ENCODE results near the gene ZNF326. TPM values are rescaled to one million over a fixed set of nuclear protein-coding genes. Genes with fewer than 3 reads are reported as not detected.

The ZNF326 gene
- total RNA-seq, 2 experiments from 2014 or later, result 56.2 to 58.7 TPM

GRCh38 chr1:89957107-89957506 is 37.8 kb upstream of the ZNF326 start:
- peaks cover 42% of the 10 kb centered on the region for H3K4me1 Mint-ChIP-seq (ENCODE audit: low read depth)
- peak overlapping the region; percentile 45 for H3K27ac Mint-ChIP-seq
- DNase-seq (peak in 7 of 14 experiments; percentile 2 to 27 (median 11)), ATAC-seq (ENCODE audit: poor library complexity) (peak; percentile 87)
- no peaks in the 10 kb centered on the region for H3K27me3 Mint-ChIP-seq
- H3K4me1 ChIP-seq (ENCODE audit: insufficient read depth, low read length), result peaks cover 11% of the 10 kb centered on the region
- intact Hi-C loops (cut with DNase I, micrococcal nuclease), result loop anchor here in 1 of 2 experiments (5.0 kb wide), 1 partner anchor 50 kb away; no protein-coding TSS in a partner anchor
- no peaks in the 10 kb centered on the region for H3K9me3 Mint-ChIP-seq
- H3K36me3 ChIP-seq (ENCODE audit: insufficient read depth, low read length), result no peaks in the 10 kb centered on the region
- ChIA-PET POLR2A (interaction anchor here (1.0 to 2.2 kb wide), 2 partner anchors 114 to 135 kb away, joined by 3 to 6 read pairs; no protein-coding TSS in a partner anchor), CTCF (interaction anchor here (1.0 to 1.6 kb wide), 2 partner anchors 114 to 152 kb away, joined by 3 read pairs; no protein-coding TSS in a partner anchor)
- TF ChIP-seq CTCF (IDR thresholded peaks at IDR 0.05), result no peak
- H3K4me3 ChIP-seq (ENCODE audit: low read length), result no peak overlapping the region
- peak overlapping the region; percentile 73 for H3K4me3 Mint-ChIP-seq
- no peaks in the 10 kb centered on the region for H3K36me3 Mint-ChIP-seq (ENCODE audit: low read depth)
- no peaks in the 10 kb centered on the region for H3K27me3 ChIP-seq (ENCODE audit: control insufficient read depth in 1 of 2, insufficient read depth in 2 of 2, low read length in 2 of 2)
- no peaks in the 10 kb centered on the region for H3K9me3 ChIP-seq (ENCODE audit: control insufficient read depth in 1 of 2, insufficient read depth in 1 of 2, low read length in 2 of 2)
- no peak overlapping the region for H3K27ac ChIP-seq (ENCODE audit: low read depth in 1 of 2, low read length in 2 of 2)

- ChIA-PET CTCF (no interaction called here), POLR2A (interaction anchor here (2.2 kb wide), 1 partner anchor 137 kb away, joined by 6 read pairs; no protein-coding TSS in a partner anchor)
- Mint-ChIP-seq H3K4me1 (ENCODE audit: low read depth) (peaks cover 44% of the 10 kb centered on the region), H3K27me3 (peaks cover 7% of the 10 kb centered on the region), H3K9me3 (no peaks in the 10 kb centered on the region), H3K27ac (no peak overlapping the region), H3K4me3 (no peak overlapping the region), H3K36me3 (ENCODE audit: low read depth) (no peaks in the 10 kb centered on the region)
- Histone ChIP-seq H3K27me3 (ENCODE audit: control insufficient read depth in 1 of 2, insufficient read depth in 2 of 2, low read length in 2 of 2) (no peaks in the 10 kb centered on the region), H3K4me1 (ENCODE audit: insufficient read depth, low read length) (peaks cover 8% of the 10 kb centered on the region), H3K9me3 (ENCODE audit: control insufficient read depth in 1 of 2, insufficient read depth in 1 of 2, low read length in 2 of 2) (no peaks in the 10 kb centered on the region), H3K27ac (ENCODE audit: low read depth in 1 of 2, low read length in 2 of 2) (no peak overlapping the region), H3K4me3 (ENCODE audit: low read length) (no peak overlapping the region), H3K36me3 (ENCODE audit: insufficient read depth, low read length) (no peaks in the 10 kb centered on the region)
- ATAC-seq (ENCODE audit: poor library complexity) (no peak), DNase-seq (no peak)
- TF ChIP-seq CTCF (IDR thresholded peaks at IDR 0.05), result no peak
- intact Hi-C loops (cut with DNase I, micrococcal nuclease), result loop anchor here in 1 of 2 experiments (5.0 kb wide), 1 partner anchor 52 kb away; no protein-coding TSS in a partner anchor
These were observed 35.9 kb upstream of the ZNF326 start for GRCh38 chr1:89958851-89959654.

- H3K36me3 Mint-ChIP-seq (ENCODE audit: low read depth), result no peaks in the 10 kb centered on the region
- H3K4me1 Mint-ChIP-seq (ENCODE audit: low read depth), result peaks cover 44% of the 10 kb centered on the region
- peaks cover 7% of the 10 kb centered on the region for H3K27me3 Mint-ChIP-seq
- no peaks in the 10 kb centered on the region for H3K9me3 Mint-ChIP-seq
- no peak overlapping the region for H3K27ac Mint-ChIP-seq
- no peak for DNase-seq
- Histone ChIP-seq H3K27me3 (ENCODE audit: control insufficient read depth in 1 of 2, insufficient read depth in 2 of 2, low read length in 2 of 2) (no peaks in the 10 kb centered on the region), H3K4me3 (ENCODE audit: low read length) (no peak overlapping the region), H3K36me3 (ENCODE audit: insufficient read depth, low read length) (no peaks in the 10 kb centered on the region), H3K9me3 (ENCODE audit: control insufficient read depth in 1 of 2, insufficient read depth in 1 of 2, low read length in 2 of 2) (no peaks in the 10 kb centered on the region), H3K4me1 (ENCODE audit: insufficient read depth, low read length) (peaks cover 8% of the 10 kb centered on the region), H3K27ac (ENCODE audit: low read depth in 1 of 2, low read length in 2 of 2) (no peak overlapping the region)
- no peak for TF ChIP-seq CTCF (IDR thresholded peaks at IDR 0.05)
- intact Hi-C loops (cut with DNase I, micrococcal nuclease), result loop anchor here in 1 of 2 experiments (5.0 kb wide), 1 partner anchor 52 kb away; no protein-coding TSS in a partner anchor
- ATAC-seq (ENCODE audit: poor library complexity), result no peak
- ChIA-PET CTCF (no interaction called here), POLR2A (no interaction called here)
- H3K4me3 Mint-ChIP-seq, result no peak overlapping the region
These were observed 35.2 kb upstream of the ZNF326 start for GRCh38 chr1:89959719-89960118.
